GM12801 (cell line): ENCODE data around the gene BSPRY.

ENCODE experiments used
- CTCF ChIP-seq: IDR thresholded peaks from one replicate; pipeline ENCODE4 v1.5.1; 2011; ENCODE audit warnings: control low read depth; ENCODE audit not compliant: insufficient read length; ENCODE audit errors: extremely low read depth

BSPRY gene

GRCh38 chr9:113395000-113395861 lies 45.9 kb downstream of the BSPRY start:
- TF ChIP-seq CTCF, result no peak

GRCh38 chr9:113397203-113397631 lies 47.9 kb downstream of the BSPRY start:
- TF ChIP-seq CTCF, result no peak

- no peak for TF ChIP-seq CTCF
Measured at GRCh38 chr9:113398796-113399195, 49.5 kb downstream of the BSPRY start.

- no peak for TF ChIP-seq CTCF
Measured at GRCh38 chr9:113399646-113400200, 50.4 kb downstream of the BSPRY start.

- no peak for TF ChIP-seq CTCF
Measured at GRCh38 chr9:113401027-113401792, 51.9 kb downstream of the BSPRY start, which contains the start of gene ALAD. Gene ALAD, minus strand, starts transcription at chr9:113401284. Its CDS starts 7,725 bp downstream, at chr9:113393559.

- no peak for TF ChIP-seq CTCF
Measured at GRCh38 chr9:113403646-113404045, 54.3 kb downstream of the BSPRY start.

- no peak for TF ChIP-seq CTCF
Measured at GRCh38 chr9:113409481-113409880, 60.1 kb downstream of the BSPRY start.
